ENCODE measurements around the gene PGBD2.

PGBD2 gene

GRCh38 chr1:248858891-248859889 is 46.8 kb upstream of the PGBD2 start, which contains the start of gene ZNF692:
ZNF692 (minus strand) TSS chr1:248859085; CDS start chr1:248858309, 776 bp downstream.
- no peak for TF ChIP-seq CTCF (IDR thresholded peaks at IDR 0.05; ENCODE audit: poor library complexity, severe bottlenecking)
- H3K4me3 ChIP-seq (ENCODE audit: severe bottlenecking), result peak within 1 kb of the TSS; percentile 49
- H3K9me3 ChIP-seq (ENCODE audit: severe bottlenecking), result no peaks in the 10 kb centered on the region
- no peaks in the 10 kb centered on the region for H3K4me1 ChIP-seq (ENCODE audit: insufficient read depth, poor library complexity, severe bottlenecking)
- ATAC-seq (ENCODE audit: low read depth) (peak; percentile 85), DNase-seq (ENCODE audit: low spot score) (peak; percentile 93)
- H3K27ac ChIP-seq (ENCODE audit: poor library complexity, severe bottlenecking), result peak within 1 kb of the TSS; percentile 62
- no peaks in the 10 kb centered on the region for H3K27me3 ChIP-seq (ENCODE audit: insufficient read depth, poor library complexity, severe bottlenecking)
- H3K36me3 ChIP-seq (ENCODE audit: low read depth), result peaks cover 18% of the 10 kb centered on the region

GRCh38 chr1:248860007-248860406 is 46.0 kb upstream of the PGBD2 start:
- H3K27me3 ChIP-seq (ENCODE audit: insufficient read depth, poor library complexity, severe bottlenecking), result no peaks in the 10 kb centered on the region
- ATAC-seq (ENCODE audit: low read depth) (no peak), DNase-seq (ENCODE audit: low spot score) (no peak)
- no peaks in the 10 kb centered on the region for H3K4me1 ChIP-seq (ENCODE audit: insufficient read depth, poor library complexity, severe bottlenecking)
- TF ChIP-seq CTCF (IDR thresholded peaks at IDR 0.05; ENCODE audit: poor library complexity, severe bottlenecking), result no peak
- H3K4me3 ChIP-seq (ENCODE audit: severe bottlenecking), result no peak overlapping the region
- peaks cover 17% of the 10 kb centered on the region for H3K36me3 ChIP-seq (ENCODE audit: low read depth)
- H3K27ac ChIP-seq (ENCODE audit: poor library complexity, severe bottlenecking), result no peak overlapping the region
- H3K9me3 ChIP-seq (ENCODE audit: severe bottlenecking), result no peaks in the 10 kb centered on the region

- no peak for TF ChIP-seq CTCF (IDR thresholded peaks at IDR 0.05; ENCODE audit: poor library complexity, severe bottlenecking)
- no peak for DNase-seq (ENCODE audit: low spot score)
- no peaks in the 10 kb centered on the region for H3K27me3 ChIP-seq (ENCODE audit: insufficient read depth, poor library complexity, severe bottlenecking)
- peaks cover 4% of the 10 kb centered on the region; the same call in 1 of the 2 replicates for H3K36me3 ChIP-seq (ENCODE audit: low read depth)
- ATAC-seq (ENCODE audit: low read depth), result no peak
- H3K4me3 ChIP-seq (ENCODE audit: severe bottlenecking), result no peak overlapping the region
- no peak overlapping the region for H3K27ac ChIP-seq (ENCODE audit: poor library complexity, severe bottlenecking)
- H3K4me1 ChIP-seq (ENCODE audit: insufficient read depth, poor library complexity, severe bottlenecking), result no peaks in the 10 kb centered on the region
- H3K9me3 ChIP-seq (ENCODE audit: severe bottlenecking), result no peaks in the 10 kb centered on the region
Observed at GRCh38 chr1:248861616-248862015, 44.4 kb upstream of the PGBD2 start.

- no peaks in the 10 kb centered on the region for H3K27me3 ChIP-seq (ENCODE audit: insufficient read depth, poor library complexity, severe bottlenecking)
- no peaks in the 10 kb centered on the region for H3K9me3 ChIP-seq (ENCODE audit: severe bottlenecking)
- peak; percentile 4; the same call in 1 of the 3 replicates for ATAC-seq (ENCODE audit: low read depth)
- no peak for TF ChIP-seq CTCF (IDR thresholded peaks at IDR 0.05; ENCODE audit: poor library complexity, severe bottlenecking)
- no peak for DNase-seq (ENCODE audit: low spot score)
- H3K36me3 ChIP-seq (ENCODE audit: low read depth), result no peaks in the 10 kb centered on the region
- no peaks in the 10 kb centered on the region for H3K4me1 ChIP-seq (ENCODE audit: insufficient read depth, poor library complexity, severe bottlenecking)
- no peak overlapping the region for H3K27ac ChIP-seq (ENCODE audit: poor library complexity, severe bottlenecking)
- peak overlapping the region; percentile 42 for H3K4me3 ChIP-seq (ENCODE audit: severe bottlenecking)
Observed at GRCh38 chr1:248862695-248862997, 43.4 kb upstream of the PGBD2 start.
